Adipose tissue (tissue), 3 donors: ENCODE results near the gene GRWD1. TPM values are rescaled to one million over a fixed set of nuclear protein-coding genes. Genes with fewer than 3 reads are reported as not detected.
"Not testable (repeated sequence)": the region's sequence is repeated elsewhere in the genome, so short reads cannot be mapped to it uniquely, and the experiment has no call there.

ENCODE experiments used
- H3K27ac ChIP-seq: one replicate; pipeline ENCODE4 v1.5.1; 2013; ENCODE audit warnings: low read depth, low read length
- WGBS, 3 donors: extraction: QIAGEN DNeasy Blood & Tissue Kit; methylation state at CpG; one replicate each; pipeline ENCODE4 v1.1.7; 2013; 5-methylcytosine and 5-hydroxymethylcytosine counted together
- polyA plus RNA-seq, 3 donors: library from polyadenylated mRNA; stranded (reverse); fragments of 200-250 nt; gene quantifications; one replicate each; pipeline ENCODE4 v1.2.3, GENCODE V29; 2013
- donor health status: healthy with polysubstance abuse.
- donor health status: Bipolar disorder and iron deficiency.
- donor health status: healthy.

The GRWD1 gene
- polyA plus RNA-seq, 3 donors = 7.5 to 29.5 (median 12.7) TPM

DNA sequence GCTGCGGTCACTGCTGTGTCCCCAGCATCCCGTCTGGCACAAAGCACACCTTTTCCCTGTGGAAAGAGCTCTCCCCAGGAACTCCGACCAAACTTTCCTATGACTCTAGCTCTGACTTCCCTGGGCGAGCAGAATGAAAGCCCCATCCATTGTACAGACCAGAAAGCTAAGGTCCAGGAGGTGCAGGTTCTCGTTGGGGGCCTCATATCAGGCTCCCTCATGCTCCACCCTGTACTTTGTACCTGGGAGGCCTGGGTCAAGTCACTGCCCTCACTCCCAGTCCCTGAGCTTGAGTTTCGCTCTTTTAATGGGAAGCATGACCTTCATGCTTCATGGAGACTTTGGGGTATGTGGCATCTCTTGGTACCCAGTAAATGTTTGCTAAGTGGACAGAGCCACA is 41.8 kb downstream of the GRWD1 start:
- 78 to 84% (median 80%) methylated on average over 6 of the region's 6 CpGs for WGBS, 3 donors
- H3K27ac ChIP-seq = no peak overlapping the region

DNA sequence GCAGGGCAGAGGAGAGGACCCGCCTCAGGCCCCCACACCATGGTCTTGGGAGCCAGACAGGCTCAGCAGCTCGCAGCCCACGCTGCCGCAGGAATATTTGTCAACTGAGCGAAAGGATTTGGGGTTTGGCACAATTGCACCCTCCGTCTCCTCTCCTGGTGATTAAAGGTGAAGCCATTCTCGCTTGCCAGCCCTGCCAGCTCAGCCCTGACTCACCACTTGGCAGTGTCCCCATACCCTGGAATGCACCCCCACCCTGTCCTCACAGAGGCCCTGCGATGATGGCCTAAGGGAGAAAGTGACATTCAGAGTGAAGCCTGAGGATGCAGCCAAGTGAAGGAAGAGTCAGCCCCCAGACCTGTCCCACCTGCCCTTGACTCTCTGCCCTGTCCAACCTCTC is 42.2 kb downstream of the GRWD1 start:
- H3K27ac ChIP-seq = no peak overlapping the region
- WGBS, 3 donors = 57 to 71% (median 67%) methylated on average over 8 of the region's 8 CpGs

DNA sequence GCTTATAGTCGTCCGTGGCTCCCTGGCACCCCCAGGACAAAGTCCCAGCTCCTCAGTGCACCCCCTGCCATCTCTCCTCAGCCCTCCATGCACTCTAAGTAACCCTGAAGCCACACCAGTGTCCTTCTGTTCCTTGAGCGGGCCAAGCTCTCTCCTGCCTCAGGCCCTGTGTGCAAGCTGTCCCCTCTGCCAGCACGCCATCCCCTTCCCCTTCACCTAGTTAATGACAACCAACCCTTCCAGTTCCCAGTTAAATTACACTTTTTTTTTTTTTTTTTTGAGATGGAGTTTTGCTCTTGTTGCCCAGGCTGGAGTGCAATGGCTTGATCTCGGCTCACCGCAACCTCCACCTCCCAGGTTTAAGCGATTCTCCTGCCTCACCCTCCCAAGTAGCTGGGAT is 42.7 kb downstream of the GRWD1 start:
- 87 to 93% (median 88%) methylated on average over 7 of the region's 7 CpGs for WGBS, 3 donors
- H3K27ac ChIP-seq = not testable (repeated sequence)

DNA sequence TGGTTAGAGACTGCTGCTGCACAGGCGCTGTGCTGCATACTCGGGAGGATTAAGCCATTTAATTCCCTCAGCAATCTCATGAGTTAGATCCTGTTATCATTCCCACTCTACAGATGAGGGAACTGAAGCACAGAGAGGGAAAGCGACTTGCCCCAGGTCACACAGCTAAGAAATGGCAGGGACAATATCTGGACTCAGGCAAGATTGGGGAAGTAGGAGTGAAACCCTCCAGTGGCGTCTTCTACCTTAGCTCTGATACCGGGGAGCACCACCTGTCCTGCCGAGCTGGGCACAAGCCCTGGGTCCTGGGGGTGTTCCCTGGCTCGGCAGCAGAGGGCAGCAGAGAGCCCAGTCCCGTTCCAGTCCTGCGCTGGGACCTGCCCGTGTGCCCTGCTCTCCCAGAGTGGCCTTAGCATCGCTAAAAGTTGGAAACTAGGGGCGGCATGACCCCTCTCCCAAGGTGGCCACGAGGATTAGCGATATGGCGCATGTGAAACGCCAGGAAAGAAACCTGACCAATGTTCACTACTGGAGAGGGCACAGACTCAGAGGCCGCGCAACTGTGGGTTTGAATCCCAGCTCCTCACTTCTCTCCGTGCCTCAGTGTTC is 43.9 kb downstream of the GRWD1 start:
- WGBS, 3 donors = 22 to 27% (median 24%) methylated on average over 19 of the region's 19 CpGs
- H3K27ac ChIP-seq = no peak overlapping the region

DNA sequence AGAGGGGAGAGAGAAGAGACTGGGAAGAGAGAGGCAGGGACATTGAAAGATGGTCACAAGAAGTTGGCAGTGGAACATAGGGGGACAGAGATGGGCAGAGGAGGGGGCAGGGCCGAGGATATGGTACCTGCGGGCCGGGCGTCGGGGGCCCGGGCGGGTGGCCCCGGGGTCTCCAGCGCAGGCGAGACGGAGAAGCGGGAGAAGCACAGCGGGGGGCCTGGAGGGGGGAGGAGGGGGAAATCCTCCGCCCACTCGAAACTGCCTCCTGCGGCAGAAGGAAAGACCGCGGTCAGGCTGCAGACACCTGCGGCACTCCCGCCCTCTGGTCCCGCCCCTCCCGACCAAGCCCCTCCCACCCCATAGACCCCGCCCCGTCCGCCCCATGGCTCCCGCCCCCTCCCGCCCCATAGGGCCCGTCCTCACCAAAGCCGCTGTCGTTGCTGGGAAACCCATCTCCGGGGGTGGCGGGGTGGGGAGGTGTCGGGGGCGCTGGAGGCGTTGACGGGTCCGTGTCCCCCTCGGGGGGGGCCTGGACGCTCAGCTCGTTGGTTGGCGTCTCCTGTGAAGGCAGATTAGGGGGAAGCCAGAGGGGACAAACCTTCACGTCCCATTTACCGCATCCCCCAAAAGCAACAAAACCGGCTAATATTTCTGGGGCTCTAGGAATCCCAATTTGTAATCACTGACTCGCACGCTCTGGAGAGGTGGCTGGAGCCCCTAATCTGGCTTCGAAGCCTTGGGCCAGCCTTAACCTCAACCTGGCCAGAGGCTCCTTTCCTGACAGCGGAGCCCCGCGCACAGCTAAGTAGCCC is 45.4 kb downstream of the GRWD1 start:
- no peak overlapping the region for H3K27ac ChIP-seq

DNA sequence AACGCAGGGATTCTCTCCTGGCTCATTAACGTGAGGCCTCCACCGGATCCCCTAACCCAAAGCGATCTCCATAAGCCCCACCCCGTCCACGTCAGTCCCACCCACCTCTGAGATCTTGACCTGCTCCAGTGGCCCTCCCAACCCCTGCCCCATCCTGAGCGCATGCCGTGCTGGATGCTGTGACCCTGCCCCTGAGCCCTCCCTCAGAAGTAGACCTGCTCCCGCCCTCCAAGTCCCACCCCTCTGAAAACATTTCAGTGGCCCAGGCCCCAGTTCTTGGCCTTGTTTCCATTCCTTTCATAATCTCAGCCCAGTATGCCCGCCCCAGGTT is 46.0 kb downstream of the GRWD1 start:
- WGBS, 3 donors = 30 to 33% (median 31%) methylated on average over 10 of the region's 10 CpGs
- no peak overlapping the region for H3K27ac ChIP-seq

More for the DNA sequence above, 45.4 kb downstream of the GRWD1 start:
- 6 to 10% (median 6%) methylated on average over 27 to 50 of the region's 50 CpGs for WGBS, 3 donors

DNA sequence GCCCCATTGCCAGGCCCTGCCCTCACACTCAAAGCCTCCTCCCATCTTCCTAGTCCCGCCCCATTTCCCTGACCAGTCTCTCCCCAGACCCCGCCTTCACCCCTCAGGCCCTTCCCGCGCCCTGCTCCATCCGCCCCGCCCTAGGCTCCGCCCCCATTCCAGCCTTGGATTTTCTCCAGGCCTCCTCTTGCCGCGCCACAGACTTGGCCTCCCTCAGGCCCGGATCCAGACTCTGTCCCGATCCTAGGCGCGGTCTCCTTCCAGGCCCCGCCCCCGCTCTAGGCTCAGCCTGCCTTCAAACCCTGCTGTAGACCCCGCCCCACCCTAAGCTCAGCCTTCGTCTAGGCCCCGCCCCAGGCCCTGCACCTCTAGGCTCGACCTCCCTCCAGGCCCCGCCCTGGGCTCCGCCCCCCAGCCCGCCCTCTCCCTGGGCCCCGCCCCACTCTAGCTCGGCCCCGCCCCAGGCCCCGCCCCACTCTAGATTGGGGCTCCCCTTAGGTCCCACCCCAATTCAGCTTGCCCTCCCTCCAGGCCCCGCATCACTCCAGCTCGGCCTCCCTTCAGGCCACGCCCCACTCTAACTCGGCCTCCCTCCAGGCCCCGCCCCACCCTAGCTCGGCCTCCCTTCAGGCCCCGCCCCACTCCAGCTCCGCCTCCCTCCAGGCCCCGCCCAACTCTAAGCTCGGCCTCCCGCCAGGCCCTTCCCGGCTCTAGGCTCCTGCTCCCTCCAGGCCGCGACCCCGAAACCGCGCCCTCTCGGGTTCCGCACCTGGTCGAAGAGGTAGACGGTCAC is 47.3 kb downstream of the GRWD1 start:
- no peak overlapping the region for H3K27ac ChIP-seq

DNA sequence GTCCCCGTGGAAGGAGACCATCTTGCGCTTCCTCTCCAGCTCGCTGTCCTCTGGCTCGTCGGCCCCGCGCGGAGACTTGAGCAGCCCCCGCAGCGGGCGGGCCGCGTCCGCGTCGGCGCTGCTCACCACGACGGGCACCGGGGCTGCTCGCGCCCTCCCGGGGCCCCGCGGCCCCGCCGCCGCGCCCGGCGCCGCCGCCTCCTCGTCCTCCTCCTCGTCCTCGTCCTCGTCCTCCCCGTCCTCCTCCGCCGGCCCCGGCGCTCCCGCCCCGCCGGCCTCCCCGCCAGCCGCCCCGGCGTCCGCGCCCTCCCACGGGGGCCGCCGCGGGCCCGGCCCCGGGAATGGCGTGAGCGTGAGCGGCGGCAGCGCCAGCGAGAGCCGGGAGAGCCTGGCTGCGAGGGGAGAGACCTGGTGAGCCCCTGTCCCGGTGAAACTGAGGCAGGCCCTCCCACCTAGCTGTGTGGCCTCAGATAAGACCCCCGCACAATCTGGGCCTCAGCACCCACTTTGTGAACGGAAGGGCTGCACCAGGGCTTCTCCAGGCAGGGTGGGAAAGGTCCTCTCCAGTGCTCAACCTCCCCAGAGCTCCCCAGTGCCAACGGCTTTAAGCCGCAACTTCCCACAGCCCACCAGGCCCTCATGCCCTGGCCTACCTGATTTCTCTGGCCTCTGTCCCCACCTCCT is 48.1 kb downstream of the GRWD1 start:
- 4 to 5% (median 4%) methylated on average over 43 to 70 of the region's 70 CpGs for WGBS, 3 donors
- no peak overlapping the region for H3K27ac ChIP-seq

More for the DNA sequence above, 47.3 kb downstream of the GRWD1 start:
- WGBS, 3 donors = 1 to 3% (median 3%) methylated on average over 39 to 47 of the region's 47 CpGs

DNA sequence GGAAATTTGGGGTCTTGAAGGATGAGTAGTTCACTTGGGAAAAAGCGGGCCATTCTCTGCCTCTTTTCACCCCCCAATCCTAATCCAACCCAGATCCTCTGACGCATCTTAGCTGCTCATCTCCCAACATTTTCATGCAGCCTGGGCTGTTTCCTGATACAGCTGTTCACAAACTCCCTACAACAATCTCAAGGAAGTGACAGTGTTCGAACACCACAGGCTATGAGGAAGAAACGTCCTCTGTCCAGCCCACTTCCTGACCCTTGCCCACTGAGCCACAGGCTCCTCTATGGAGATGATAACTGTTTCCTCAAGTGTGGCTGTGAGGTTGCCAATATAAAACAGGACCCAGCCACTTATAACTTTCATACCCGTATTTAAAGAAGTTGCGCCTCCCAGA is 49.6 kb downstream of the GRWD1 start:
- WGBS, 3 donors = 49 to 81% (median 57%) methylated on average over 6 of the region's 6 CpGs

DNA sequence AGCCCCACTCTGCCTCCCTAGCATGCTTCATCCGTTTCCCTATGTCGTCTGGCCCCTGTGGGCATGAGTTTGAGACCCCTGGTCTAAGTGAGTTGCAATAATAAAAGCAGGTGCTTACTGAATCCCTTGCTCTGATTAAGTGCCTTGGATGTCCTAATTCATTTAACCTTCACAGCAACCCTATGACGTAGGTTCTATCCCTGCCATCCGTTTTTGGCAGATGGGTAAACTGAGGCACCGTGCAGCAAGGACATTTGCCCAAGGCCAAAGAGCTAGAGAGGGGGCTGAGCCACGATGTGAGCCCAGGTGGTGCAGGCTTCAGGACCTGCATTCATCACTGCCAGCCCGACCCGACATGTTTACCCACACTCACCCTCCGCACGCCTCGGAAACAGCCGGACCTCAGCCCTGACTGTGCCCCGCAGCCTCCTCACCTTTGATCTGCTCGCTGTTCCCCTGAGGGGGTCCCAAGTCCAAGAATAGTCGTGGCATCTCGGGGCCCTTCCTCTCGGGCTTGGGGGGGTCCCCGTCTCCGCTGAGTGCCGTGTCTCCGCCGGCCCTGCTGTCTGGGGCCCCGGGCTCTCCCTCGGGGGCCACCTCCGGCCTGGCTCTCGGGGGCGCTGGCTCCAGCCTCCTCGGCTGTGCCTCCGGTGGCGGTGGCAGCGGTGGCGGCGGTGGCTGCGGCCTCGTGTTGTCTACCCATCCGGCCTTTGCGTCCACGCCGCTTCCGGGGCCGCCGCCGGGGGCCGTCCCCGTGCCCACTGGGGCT is 51.4 kb downstream of the GRWD1 start:
- H3K27ac ChIP-seq = no peak overlapping the region
- WGBS, 3 donors = 56 to 73% (median 70%) methylated on average over 39 to 45 of the region's 45 CpGs

More for the DNA sequence above, 49.6 kb downstream of the GRWD1 start:
- H3K27ac ChIP-seq = no peak overlapping the region

DNA sequence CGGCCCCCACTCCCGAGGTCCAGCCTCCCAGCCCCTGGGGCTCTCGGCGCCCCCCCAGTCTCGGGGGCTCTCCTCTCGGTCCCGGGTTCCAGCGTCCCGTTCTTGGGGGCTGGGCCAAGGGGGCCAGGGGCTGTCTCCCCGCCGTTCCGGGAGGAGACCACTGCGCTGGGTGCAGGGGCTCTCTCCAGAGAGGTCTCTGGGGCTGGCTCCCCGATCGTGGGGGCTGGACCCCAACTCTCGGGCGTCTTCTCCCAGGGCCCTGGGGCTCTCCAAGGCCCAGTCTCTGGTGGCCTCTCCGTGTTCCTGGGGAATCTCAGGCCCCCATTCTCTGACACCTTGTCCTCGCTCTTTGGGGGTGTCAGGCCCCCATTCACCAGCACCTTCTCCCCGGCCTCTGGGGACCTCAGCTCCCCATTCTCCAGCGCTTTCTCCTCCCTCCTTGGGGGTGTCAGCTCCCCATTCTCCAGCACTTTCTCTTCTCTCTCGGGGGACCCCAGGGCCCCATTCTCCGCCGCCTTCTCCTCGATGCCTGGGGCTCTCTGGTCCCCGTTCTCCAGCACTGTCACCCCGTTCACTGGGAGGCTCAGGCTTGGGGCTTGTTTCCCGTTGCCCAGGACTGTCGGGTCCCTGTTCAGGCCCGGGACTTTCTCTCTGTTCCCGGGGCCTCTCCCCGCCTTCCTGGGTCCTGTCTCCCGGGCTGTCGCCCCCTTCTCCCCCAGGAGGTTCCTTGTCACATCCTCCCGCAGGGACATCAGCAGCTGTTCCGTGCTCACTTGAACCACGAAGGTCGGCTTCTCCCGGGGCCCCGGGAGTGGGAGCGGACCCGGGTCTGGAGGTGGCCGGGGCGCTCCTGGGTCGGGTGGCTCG is 52.2 kb downstream of the GRWD1 start:
- no peak overlapping the region for H3K27ac ChIP-seq
- WGBS, 3 donors = 66 to 74% (median 68%) methylated on average over 36 to 46 of the region's 46 CpGs

DNA sequence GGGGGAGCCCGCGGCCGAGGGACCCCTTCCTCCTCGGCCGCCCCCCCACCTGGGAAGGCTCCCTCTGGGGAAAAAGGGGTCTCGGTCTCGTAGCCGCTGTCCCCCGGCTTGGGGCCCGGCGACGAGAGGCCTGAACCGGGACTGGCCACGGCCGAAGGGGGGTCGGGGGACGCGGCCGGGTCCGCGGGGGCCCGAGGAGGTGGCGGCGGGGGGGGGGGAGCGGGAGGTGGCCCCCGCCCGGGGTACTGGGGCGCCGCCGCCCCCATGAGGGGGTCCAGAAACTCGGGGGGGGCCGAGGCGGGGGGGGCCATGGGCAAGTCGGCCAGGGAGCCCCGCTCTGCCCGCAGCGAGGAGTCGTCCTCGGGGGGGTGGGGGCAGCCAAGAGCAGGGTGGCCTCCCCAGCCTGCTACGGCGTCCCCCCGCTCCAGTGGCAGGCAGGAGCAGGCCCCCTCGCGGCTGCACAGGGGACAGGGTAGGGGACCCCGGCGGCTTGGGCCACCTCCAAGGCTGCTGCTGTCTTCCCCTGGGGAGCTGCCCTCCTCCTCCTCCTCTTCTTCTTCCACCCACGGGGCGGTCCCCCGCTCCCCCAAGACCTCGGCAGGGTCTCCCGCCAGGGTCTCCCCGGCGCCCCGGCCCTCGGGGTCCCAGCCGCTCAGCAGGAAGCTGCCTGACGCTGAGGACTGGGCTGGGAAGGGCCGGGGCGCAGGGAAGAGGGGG is 53.0 kb downstream of the GRWD1 start:
- 50 to 57% (median 52%) methylated on average over 18 to 50 of the region's 59 CpGs for WGBS, 3 donors
- H3K27ac ChIP-seq = no peak overlapping the region

DNA sequence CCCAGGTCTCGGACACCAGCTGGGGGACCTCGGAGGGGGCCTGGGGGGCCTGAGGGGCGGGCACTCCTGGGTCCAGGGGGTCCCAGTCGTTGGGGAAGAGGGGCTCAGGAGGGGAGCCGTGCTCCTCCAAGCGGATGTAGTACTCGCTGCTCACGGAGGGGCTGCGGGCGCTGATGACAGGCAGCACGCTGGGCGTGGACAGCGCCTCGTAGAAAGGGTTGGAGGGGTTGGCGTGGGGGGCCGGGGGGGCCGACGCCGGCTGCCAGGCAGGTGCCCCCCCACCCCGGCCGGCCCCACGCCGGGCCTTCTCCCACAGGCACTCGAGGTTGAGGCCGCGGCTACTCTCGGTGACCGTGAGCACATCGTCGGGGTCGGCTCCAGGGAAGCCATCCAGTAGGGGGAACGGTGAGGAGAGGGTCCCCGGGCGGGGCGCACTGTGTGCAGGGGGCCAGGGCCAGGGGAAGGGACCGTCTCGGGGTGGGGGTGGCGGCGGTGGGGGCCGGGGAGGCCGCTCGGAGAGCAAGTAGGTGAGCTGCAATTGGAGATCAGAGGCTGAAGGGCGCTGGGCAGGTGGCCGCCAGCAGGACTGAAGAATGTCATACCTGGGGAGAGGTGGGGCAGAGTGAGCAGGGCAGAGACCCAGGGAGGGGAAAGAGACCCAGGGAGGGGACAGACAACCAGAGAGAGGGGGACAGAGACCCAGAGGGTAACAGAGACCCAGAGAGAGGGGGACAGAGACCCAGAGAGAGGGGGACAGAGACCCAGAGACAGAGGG is 53.7 kb downstream of the GRWD1 start:
- H3K27ac ChIP-seq = no peak overlapping the region
- WGBS, 3 donors = 62 to 81% (median 65%) methylated on average over 40 to 44 of the region's 44 CpGs

DNA sequence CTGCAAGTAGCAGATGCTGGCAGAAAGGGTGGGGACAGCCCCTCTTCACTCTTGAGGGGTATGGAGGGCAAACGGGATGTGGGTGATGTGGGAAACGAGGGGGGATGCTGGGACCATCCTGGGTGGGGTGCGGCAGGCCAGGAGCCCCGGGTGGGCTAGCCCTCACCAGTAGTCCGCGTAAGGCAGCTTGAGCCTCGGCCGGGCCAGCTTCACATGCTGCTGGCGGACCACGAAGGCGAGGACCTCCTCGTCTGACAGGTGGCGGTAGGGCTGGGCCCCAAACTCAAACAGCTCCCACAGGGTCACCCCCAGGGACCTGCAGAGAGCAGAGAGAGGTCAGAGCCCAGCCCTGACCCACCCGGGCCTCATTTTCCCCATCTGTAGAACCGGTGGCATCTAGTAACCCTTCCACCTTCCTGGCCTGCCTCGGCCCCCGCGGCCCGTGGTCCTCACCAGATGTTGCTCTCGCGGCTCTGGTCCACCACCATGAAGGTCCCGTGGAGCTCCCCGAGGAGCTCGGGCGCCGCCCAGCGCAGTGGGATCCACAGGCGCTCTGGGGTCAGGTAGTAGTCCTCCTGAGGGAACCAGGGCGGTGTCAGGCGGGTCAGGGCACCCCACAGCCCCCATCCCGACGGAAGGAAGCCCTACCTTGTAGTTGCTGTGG is 55.2 kb downstream of the GRWD1 start:
- 39 to 57% (median 45%) methylated on average over 30 to 32 of the region's 32 CpGs for WGBS, 3 donors
- no peak overlapping the region for H3K27ac ChIP-seq
